AG04449 (cell line): ENCODE measurements around the gene CPN1.

Source experiments
- CTCF ChIA-PET: fragments of 350-600 bp; formaldehyde crosslinking; extraction: SDS; loops from one replicate; lab custom pipeline; 2021; ENCODE audit warnings: antibody characterized with exemption; lab: Yijun Ruan, JAX
- POLR2A ChIA-PET: fragments of 400-600, 350-600 bp; formaldehyde crosslinking; extraction: SDS; loops from one replicate; lab custom pipeline; 2020; ENCODE audit warnings: antibody characterized with exemption, inconsistent platforms; lab: Yijun Ruan, JAX
- DNase-seq: peaks from one replicate; pipeline ENCODE4 v3.0.0-alpha.2; 2010; ENCODE audit warnings: low read depth, low spot score
- H3K4me3 ChIP-seq: 2 replicates; pipeline ENCODE4 v1.5.1; 2011; ENCODE audit warnings: low read depth, mild to moderate bottlenecking, control low read depth, low read length
- CTCF ChIP-seq: IDR thresholded peaks from one replicate; pipeline ENCODE4 v1.5.1; 2011; ENCODE audit warnings: mild to moderate bottlenecking, moderate library complexity, low read length, control low read depth, inconsistent platforms; ENCODE audit not compliant: insufficient read depth; ENCODE audit errors: missing control alignments

Gene CPN1

DNA sequence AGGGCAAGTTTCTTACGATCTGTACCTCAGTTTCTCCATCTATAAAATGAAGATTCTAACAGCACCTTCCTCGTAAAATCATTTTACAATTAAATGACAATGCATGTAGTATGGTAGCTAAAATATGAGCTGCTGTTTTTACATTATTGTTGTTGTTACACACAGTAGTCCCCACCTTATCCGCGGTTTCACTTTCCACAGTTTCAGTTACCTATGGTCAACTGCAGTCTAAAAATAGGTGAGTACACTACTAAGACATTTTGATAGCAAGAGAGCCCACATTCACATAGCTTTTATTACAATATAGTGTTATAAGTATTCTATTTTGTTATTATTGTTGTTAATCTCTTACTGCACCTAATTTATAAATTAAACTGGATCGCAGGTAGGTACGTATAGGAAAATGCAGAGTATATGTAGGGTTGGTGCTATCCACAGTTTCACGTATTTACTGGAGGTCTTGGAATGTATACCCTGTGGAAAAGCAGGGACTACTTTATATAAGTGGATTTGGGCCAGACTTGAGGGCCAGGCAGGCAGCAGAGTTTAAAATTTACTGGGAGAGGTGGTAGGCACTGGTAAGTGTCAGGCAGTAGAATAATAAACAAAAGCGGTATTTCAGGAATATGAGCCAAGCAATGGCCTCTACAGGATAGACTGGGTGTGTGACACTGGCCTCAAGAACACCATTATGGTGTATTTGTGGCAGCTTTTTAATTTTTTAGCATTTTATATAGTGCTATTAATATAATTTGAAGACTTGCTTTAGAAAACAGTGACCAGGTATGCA lies 82.2 kb downstream of the CPN1 start:
- no peak for DNase-seq
- CTCF ChIA-PET = interaction anchor here (0.9 to 2.0 kb wide), 7 partner anchors 10 to 86 kb away, joined by 3 to 10 read pairs (median 4); partner anchors contain the start of gene DNMBP
- POLR2A ChIA-PET = no interaction called here
- no peak overlapping the region for H3K4me3 ChIP-seq
- TF ChIP-seq CTCF = no peak

GRCh38 chr10:99998889-99999288 lies 82.8 kb downstream of the CPN1 start:
- CTCF ChIA-PET = interaction anchor here (0.9 to 2.0 kb wide), 7 partner anchors 11 to 86 kb away, joined by 3 to 10 read pairs (median 4); partner anchors contain the start of gene DNMBP
- POLR2A ChIA-PET = interaction anchor here (0.7 kb wide), 1 partner anchor 33 kb away, joined by 3 read pairs; no protein-coding TSS in a partner anchor
- H3K4me3 ChIP-seq = no peak overlapping the region
- TF ChIP-seq CTCF = no peak
- no peak for DNase-seq

- no peak overlapping the region for H3K4me3 ChIP-seq
- CTCF ChIA-PET = interaction anchor here (0.9 to 4.8 kb wide), 5 partner anchors 11 to 151 kb away, joined by 3 to 42 read pairs (median 4); partner anchors contain the start of gene DNMBP
- no peak for DNase-seq
- POLR2A ChIA-PET = no interaction called here
- no peak for TF ChIP-seq CTCF
These were observed 84.7 kb downstream of the CPN1 start for GRCh38 chr10:99996671-99997648.

DNA sequence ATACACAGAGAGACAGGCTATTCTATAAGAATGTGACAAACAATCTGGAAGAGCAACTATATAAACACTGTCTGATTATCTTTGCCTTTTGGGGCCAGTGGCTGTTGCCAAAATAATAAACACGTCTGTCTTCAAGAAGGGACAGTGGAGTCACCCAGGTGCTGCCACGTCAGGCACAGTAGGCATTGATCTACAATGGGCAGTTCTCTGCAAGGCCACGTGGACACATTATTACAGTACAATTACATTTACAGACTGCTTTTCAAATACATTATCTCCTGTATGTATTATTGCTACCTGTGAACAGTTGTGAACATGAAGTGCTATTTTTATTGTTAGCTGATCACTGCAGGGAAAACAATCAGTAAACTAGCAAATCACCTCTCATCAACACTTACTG lies 86.0 kb downstream of the CPN1 start:
- no peak for TF ChIP-seq CTCF
- CTCF ChIA-PET = interaction anchor here (4.8 kb wide), 1 partner anchor 12 kb away, joined by 42 read pairs; the partner anchor contains the start of gene DNMBP
- H3K4me3 ChIP-seq = no peak overlapping the region
- DNase-seq = no peak
- POLR2A ChIA-PET = no interaction called here

- no peak for DNase-seq
- TF ChIP-seq CTCF = no peak
- CTCF ChIA-PET = interaction anchor here (1.0 to 4.8 kb wide), 6 partner anchors 12 to 149 kb away, joined by 3 to 42 read pairs (median 6); partner anchors contain the start of gene DNMBP
- POLR2A ChIA-PET = interaction anchor here (1.4 kb wide), 1 partner anchor 10 kb away, joined by 3 read pairs; no protein-coding TSS in a partner anchor
- no peak overlapping the region for H3K4me3 ChIP-seq
These were observed 86.4 kb downstream of the CPN1 start for GRCh38 chr10:99995269-99995668.
